Keratinocyte (primary cell): ENCODE data around the gene CCDC3. TPM values are rescaled to one million over a fixed set of nuclear protein-coding genes. Genes with fewer than 3 reads are reported as not detected.

Experiments used
- DNase-seq: peaks from one replicate; pipeline ENCODE4 v3.0.0-alpha.2; 2011; ENCODE audit warnings: low read depth, missing footprints, low spot score
- FAIRE-seq: peaks from 2 replicates; lab custom pipeline; 2011; peaks lifted over from hg19 to GRCh38; lab: Jason Lieb, UNC
- H2AFZ ChIP-seq: 2 replicates; pipeline ENCODE4 v1.6.0; 2012; ENCODE audit warnings: low read length, control low read depth, inconsistent platforms; ENCODE audit not compliant: control insufficient read depth
- H3K27ac ChIP-seq: 2 replicates; pipeline ENCODE4 v1.5.1; 2011; ENCODE audit warnings: low read length; ENCODE audit not compliant: control insufficient read depth, insufficient read depth
- H3K27me3 ChIP-seq: 3 replicates; pipeline ENCODE4 v1.6.0; 2011; ENCODE audit warnings: low read length; ENCODE audit not compliant: control insufficient read depth, insufficient read depth; ENCODE audit errors: extremely low read depth
- H3K36me3 ChIP-seq, 2 experiments: 2 replicates in 1 of 2; 3 replicates in 1 of 2; pipeline ENCODE4 v1.5.1; 2011; ENCODE audit warnings: low read length in 2 of 2, mild to moderate bottlenecking in 1 of 2; ENCODE audit not compliant: control insufficient read depth in 2 of 2, insufficient read depth in 2 of 2; ENCODE audit errors: extremely low read depth in 1 of 2
- H3K4me1 ChIP-seq: 3 replicates; pipeline ENCODE4 v1.5.1; 2011; ENCODE audit warnings: low read length; ENCODE audit not compliant: control insufficient read depth, insufficient read depth; ENCODE audit errors: extremely low read depth
- H3K4me2 ChIP-seq: 3 replicates; pipeline ENCODE4 v1.6.0; 2011; ENCODE audit warnings: low read depth, low read length; ENCODE audit not compliant: control insufficient read depth, insufficient read depth; ENCODE audit errors: extremely low read depth
- H3K4me3 ChIP-seq, 3 experiments: fragments of 200-600 bp in 1 of 3; sonication (generic) in 1 of 3; 2 replicates in 2 of 3; 3 replicates in 1 of 3; pipeline ENCODE4 v1.5.1; 2011 to 2016; ENCODE audit warnings: low read length in 3 of 3, mild to moderate bottlenecking in 3 of 3, control low read depth in 2 of 3, inconsistent platforms in 1 of 3, low read depth in 1 of 3, mixed read lengths in 1 of 3, mixed run types in 1 of 3, moderate library complexity in 1 of 3; ENCODE audit not compliant: control insufficient read depth in 2 of 3, insufficient read depth in 2 of 3; ENCODE audit errors: extremely low read depth in 1 of 3
- H3K79me2 ChIP-seq: 2 replicates; pipeline ENCODE4 v1.6.0; 2012; ENCODE audit warnings: low read length; ENCODE audit not compliant: control insufficient read depth, insufficient read depth
- H3K9ac ChIP-seq: 3 replicates; pipeline ENCODE4 v1.6.0; 2011; ENCODE audit warnings: low read length; ENCODE audit not compliant: control insufficient read depth, insufficient read depth; ENCODE audit errors: extremely low read depth
- H3K9me1 ChIP-seq: 3 replicates; pipeline ENCODE4 v1.6.0; 2011; ENCODE audit warnings: low read length; ENCODE audit not compliant: control insufficient read depth, insufficient read depth; ENCODE audit errors: extremely low read depth
- H3K9me3 ChIP-seq: 2 replicates; pipeline ENCODE4 v1.5.1; 2012; ENCODE audit warnings: low read depth, low read length; ENCODE audit not compliant: control insufficient read depth
- H4K20me1 ChIP-seq: 3 replicates; pipeline ENCODE4 v1.6.0; 2011; ENCODE audit warnings: low read length; ENCODE audit not compliant: control insufficient read depth, insufficient read depth; ENCODE audit errors: extremely low read depth
- CTCF ChIP-seq, 3 experiments: IDR thresholded peaks in 1 of 3; conservative IDR thresholded peaks in 1 of 3; optimal IDR thresholded peaks in 1 of 3; 2 replicates in 2 of 3; 3 replicates in 1 of 3; pipeline versions ENCODE3 to v1.5.1; 2011; ENCODE audit warnings: low read length in 3 of 3, mild to moderate bottlenecking in 3 of 3, moderate library complexity in 2 of 3, control low read depth in 1 of 3, inconsistent platforms in 1 of 3; ENCODE audit not compliant: insufficient read depth in 2 of 3; ENCODE audit errors: extremely low read depth in 1 of 3
- EZH2 ChIP-seq: IDR thresholded peaks from one replicate; pipeline ENCODE4 v1.6.1; 2012; ENCODE audit warnings: inconsistent platforms, mild to moderate bottlenecking, low read length, moderate library complexity
- dilution Hi-C: fragments of 300-500 bp; cut with MboI; formaldehyde crosslinking; loops from one replicate; pipeline ENCODE4 v1.7.0; 2020; ENCODE audit warnings: low sequenced_read_pairs; ENCODE audit not compliant: extremely low pct_ligation_motif_present
- polyA plus RNA-seq, 5 experiments: library from polyadenylated mRNA; depleted of rRNA in 3 of 5; stranded (reverse) in 3 of 5; stranded (forward) in 1 of 5; unstranded in 1 of 5; fragments of >200 nt; gene quantifications; 1 replicate in 1 of 5; 2 replicates in 3 of 5; 3 replicates in 1 of 5; pipeline versions ENCODE4 v1.2.1 to v1.2.3, GENCODE V29; 2011 to 2012; ENCODE audit warnings: missing spikeins in 2 of 5, low read depth in 1 of 5, low replicate concordance in 1 of 5

Gene CCDC3
- polyA plus RNA-seq, 1 donor (not counting 4 experiments of a cell fraction or from before 2014, with no cell fraction given): 0.39 TPM

DNA sequence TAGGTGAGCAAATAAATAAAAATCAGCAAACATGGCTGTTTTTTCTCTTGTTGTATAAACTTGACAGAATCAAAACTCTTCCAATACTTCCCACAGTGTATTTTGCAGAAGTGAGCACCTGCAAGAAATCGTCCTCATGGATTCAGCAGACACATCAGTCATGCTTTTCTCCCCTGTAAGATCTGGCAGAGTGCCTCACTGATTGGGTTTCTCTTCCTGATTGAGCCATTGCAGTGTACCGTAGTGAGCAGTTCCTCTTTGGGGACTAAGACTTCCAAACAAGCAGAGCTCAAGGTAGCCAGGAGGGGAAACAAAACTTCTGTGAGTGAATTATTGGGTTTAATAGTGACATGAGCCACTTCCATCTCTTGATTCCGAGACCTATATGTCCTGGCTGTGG is 2.2 kb upstream of the CCDC3 start:
- Histone ChIP-seq H3K27ac (no peak overlapping the region), H2AFZ (no peak overlapping the region), H3K9ac (no peak overlapping the region), H3K27me3 (peaks cover 16% of the 10 kb centered on the region), H4K20me1 (no peaks in the 10 kb centered on the region), H3K4me1 (no peaks in the 10 kb centered on the region), H3K79me2 (no peaks in the 10 kb centered on the region), H3K4me2 (no peak overlapping the region), H3K4me3 (no peak overlapping the region), H3K9me1 (no peaks in the 10 kb centered on the region), H3K9me3 (no peaks in the 10 kb centered on the region), H3K36me3 (no peaks in the 10 kb centered on the region)
- DNase-seq: no peak
- no peak for TF ChIP-seq EZH2
- no peak for TF ChIP-seq CTCF (optimal IDR thresholded peaks at IDR 0.05 in 1 of 3, IDR thresholded peaks at IDR 0.05 in 1 of 3, conservative IDR thresholded peaks at IDR 0.05 in 1 of 3; ENCODE audit: extremely low read depth in 1 of 3, insufficient read depth in 2 of 3, low read length in 3 of 3)
- dilution Hi-C loops: no loop called here
- FAIRE-seq: no peak

DNA sequence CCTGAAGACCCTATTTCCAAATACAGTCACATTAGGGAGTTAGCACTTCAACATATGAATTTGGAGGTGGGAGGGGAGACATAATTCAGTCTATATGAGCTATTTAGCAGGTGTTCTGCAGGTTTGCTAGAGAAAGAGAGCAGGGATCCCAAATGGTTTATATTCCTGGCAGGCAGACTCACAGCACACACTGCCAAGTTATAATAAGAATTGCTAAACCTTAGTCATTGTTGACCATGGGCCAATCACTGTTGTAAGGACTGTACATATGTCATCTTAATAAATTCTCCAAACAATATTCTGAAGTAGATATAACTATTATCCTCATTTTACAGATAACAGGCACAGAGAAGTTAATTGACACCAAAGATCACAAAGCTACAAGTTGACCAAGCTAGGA is 1.5 kb upstream of the CCDC3 start:
- Histone ChIP-seq H3K4me1 (no peaks in the 10 kb centered on the region), H3K9me3 (no peaks in the 10 kb centered on the region), H3K27ac (no peak overlapping the region), H3K27me3 (peaks cover 16% of the 10 kb centered on the region), H3K4me3 (no peak overlapping the region), H3K79me2 (no peaks in the 10 kb centered on the region), H3K4me2 (no peak overlapping the region), H4K20me1 (no peaks in the 10 kb centered on the region), H3K9me1 (no peaks in the 10 kb centered on the region), H2AFZ (no peak overlapping the region), H3K9ac (no peak overlapping the region), H3K36me3 (no peaks in the 10 kb centered on the region)
- FAIRE-seq (no peak), DNase-seq (no peak)
- TF ChIP-seq CTCF (optimal IDR thresholded peaks at IDR 0.05 in 1 of 3, IDR thresholded peaks at IDR 0.05 in 1 of 3, conservative IDR thresholded peaks at IDR 0.05 in 1 of 3; ENCODE audit: extremely low read depth in 1 of 3, insufficient read depth in 2 of 3, low read length in 3 of 3): no peak
- TF ChIP-seq EZH2: no peak
- dilution Hi-C loops: no loop called here
